ENCODE data around the gene DENND4B.
A peak's percentile ranks its signal among the peaks of the same experiment; 100 is the strongest.

The DENND4B gene

GRCh38 chr1:153886127-153886526, 60.4 kb downstream of the DENND4B start:
- TF ChIP-seq CTCF (IDR thresholded peaks at IDR 0.05; ENCODE audit: low read depth, low read length): no peak
- DNase-seq (ENCODE audit: low read depth, low spot score): no peak
- in situ Hi-C loops (cut with HindIII; ENCODE audit: low sequenced_read_pairs): no loop called here
- H3K4me3 ChIP-seq (ENCODE audit: low read depth, low read length): no peak overlapping the region

- in situ Hi-C loops (cut with HindIII; ENCODE audit: low sequenced_read_pairs): no loop called here
- no peak overlapping the region for H3K4me3 ChIP-seq (ENCODE audit: low read depth, low read length)
- no peak for TF ChIP-seq CTCF (IDR thresholded peaks at IDR 0.05; ENCODE audit: low read depth, low read length)
- DNase-seq (ENCODE audit: low read depth, low spot score): no peak
Observed at GRCh38 chr1:153883223-153883622, 63.3 kb downstream of the DENND4B start.

- in situ Hi-C loops (cut with HindIII; ENCODE audit: low sequenced_read_pairs): no loop called here
- no peak for TF ChIP-seq CTCF (IDR thresholded peaks at IDR 0.05; ENCODE audit: low read depth, low read length)
- no peak for DNase-seq (ENCODE audit: low read depth, low spot score)
- no peak overlapping the region for H3K4me3 ChIP-seq (ENCODE audit: low read depth, low read length)
Observed at GRCh38 chr1:153882296-153882912, 64.1 kb downstream of the DENND4B start.

- DNase-seq (ENCODE audit: low read depth, low spot score): peak; percentile 67
- H3K4me3 ChIP-seq (ENCODE audit: low read depth, low read length): peak overlapping the region; percentile 36
- TF ChIP-seq CTCF (IDR thresholded peaks at IDR 0.05; ENCODE audit: low read depth, low read length): no peak
- in situ Hi-C loops (cut with HindIII; ENCODE audit: low sequenced_read_pairs): no loop called here
Observed at GRCh38 chr1:153881751-153882150, 64.8 kb downstream of the DENND4B start.

GRCh38 chr1:153880962-153881361, 65.6 kb downstream of the DENND4B start:
- in situ Hi-C loops (cut with HindIII; ENCODE audit: low sequenced_read_pairs): no loop called here
- no peak for TF ChIP-seq CTCF (IDR thresholded peaks at IDR 0.05; ENCODE audit: low read depth, low read length)
- DNase-seq (ENCODE audit: low read depth, low spot score): peak; percentile 96
- H3K4me3 ChIP-seq (ENCODE audit: low read depth, low read length): peak overlapping the region; percentile 36

GRCh38 chr1:153880024-153880423, 66.5 kb downstream of the DENND4B start:
- DNase-seq (ENCODE audit: low read depth, low spot score): no peak
- in situ Hi-C loops (cut with HindIII; ENCODE audit: low sequenced_read_pairs): no loop called here
- no peak overlapping the region for H3K4me3 ChIP-seq (ENCODE audit: low read depth, low read length)
- no peak for TF ChIP-seq CTCF (IDR thresholded peaks at IDR 0.05; ENCODE audit: low read depth, low read length)
